Activated T-helper 1 cell treated with anti-CD3 and anti-CD28 coated beads, Interleukin-2, amount 50 U/mL, for 16 hours (primary cell): ENCODE results near the gene DUSP21.
"Not testable (repeated sequence)": the region's sequence is repeated elsewhere in the genome, so short reads cannot be mapped to it uniquely, and the experiment has no call there.

ENCODE experiments used
- DNase-seq, 2 donors: peaks; one replicate each; pipeline ENCODE4 v3.0.0-alpha.2; 2020; ENCODE audit warnings: low read depth in 1 of 2, low spot score in 1 of 2

The DUSP21 gene

GRCh38 chrX:44875185-44875489 is 31.3 kb downstream of the DUSP21 start:
- no peak for DNase-seq

DNA sequence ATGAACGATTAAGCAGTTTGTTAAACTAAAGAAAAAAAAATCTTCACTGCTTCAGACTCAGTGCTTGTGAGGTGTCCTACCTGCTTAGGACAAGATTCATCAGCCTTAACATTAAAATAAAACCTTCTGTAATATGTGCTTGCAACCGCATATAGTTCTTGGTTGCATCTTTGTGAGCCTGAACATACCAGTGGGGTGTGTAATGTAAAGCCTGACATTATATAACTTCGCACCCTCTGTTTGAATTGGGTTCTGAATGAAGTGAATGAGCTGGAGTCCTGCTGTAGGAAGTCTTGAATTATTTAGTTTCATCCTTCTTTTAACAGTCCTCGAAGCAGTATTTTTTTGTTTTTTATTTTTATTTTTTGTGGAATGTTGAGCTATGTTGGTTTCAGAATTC is 32.3 kb downstream of the DUSP21 start:
- no peak for DNase-seq

DNA sequence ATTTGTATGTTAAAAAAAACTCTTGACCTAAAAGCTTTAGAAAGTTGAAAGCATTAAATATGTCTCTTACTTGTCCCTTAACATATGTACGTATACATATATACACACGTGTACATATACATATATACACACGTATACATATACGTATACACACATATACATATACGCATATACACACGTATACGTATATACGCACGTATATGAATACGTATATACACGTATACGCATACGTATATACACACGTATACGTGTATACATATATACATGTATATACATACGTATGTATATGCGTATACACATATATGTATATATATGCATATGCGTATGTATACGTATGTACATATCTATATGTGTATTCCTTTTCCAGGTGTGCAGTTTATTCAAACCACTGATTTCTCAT is 32.9 kb downstream of the DUSP21 start:
- no peak for DNase-seq

- no peak for DNase-seq
Observed at GRCh38 chrX:44878780-44879179, 35.0 kb downstream of the DUSP21 start.

DNA sequence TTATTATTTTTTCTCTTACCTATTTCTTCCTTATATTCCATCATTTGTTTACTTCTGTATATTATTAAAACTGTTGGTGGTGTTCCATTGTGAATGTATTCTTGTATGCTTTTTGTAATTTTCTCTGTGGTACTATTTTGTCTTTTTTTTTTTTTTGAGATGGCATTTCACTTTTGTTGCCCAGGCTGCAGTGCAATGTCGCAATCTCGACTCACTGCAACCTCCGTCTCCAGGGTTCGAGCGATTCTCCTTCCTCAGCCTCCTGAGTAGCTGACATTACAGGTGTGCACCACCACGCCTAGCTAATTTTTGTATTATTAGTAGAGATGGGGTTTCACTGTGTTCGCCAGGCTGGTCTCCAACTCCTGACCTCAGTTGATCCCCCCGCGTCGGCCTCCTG is 37.7 kb downstream of the DUSP21 start:
- no peak for DNase-seq

DNA sequence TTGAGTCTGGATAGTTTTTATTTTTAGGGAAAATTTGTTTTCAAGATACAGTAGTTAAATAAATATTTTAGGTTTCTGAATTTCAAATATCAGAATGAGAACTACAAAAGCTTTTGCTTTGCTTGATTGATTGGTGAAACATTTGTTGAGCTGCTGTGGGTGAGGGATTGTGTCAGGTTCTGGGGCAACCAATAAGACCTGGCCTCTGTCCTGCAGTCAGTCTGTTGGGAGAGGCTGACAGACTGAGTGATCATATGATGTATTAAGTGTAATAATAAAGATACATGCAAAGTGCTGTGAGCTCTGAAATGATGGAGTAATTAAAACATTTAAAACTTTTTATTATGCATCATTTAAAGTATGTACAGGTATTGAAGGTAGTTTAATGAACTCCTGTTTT is 38.8 kb downstream of the DUSP21 start:
- no peak for DNase-seq

DNA sequence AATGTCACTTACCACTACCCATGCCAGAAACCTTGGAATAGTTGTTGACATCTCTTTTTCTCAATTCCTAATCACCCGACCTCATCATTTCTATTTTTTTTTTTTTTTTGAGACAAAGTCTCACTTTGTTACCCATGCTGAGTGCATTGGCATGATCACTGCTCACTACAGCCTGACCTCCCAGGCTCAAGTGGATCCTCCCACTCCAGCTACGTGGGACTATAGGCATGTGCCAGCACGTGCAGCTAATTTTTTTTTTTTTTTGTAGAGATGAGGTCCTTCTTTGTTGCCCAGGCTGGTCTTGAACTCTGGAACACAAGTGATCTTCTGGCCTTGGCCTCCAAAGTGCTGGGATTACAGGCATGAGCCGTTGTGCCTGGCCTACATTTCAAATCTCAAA is 41.1 kb downstream of the DUSP21 start:
- no peak for DNase-seq

DNA sequence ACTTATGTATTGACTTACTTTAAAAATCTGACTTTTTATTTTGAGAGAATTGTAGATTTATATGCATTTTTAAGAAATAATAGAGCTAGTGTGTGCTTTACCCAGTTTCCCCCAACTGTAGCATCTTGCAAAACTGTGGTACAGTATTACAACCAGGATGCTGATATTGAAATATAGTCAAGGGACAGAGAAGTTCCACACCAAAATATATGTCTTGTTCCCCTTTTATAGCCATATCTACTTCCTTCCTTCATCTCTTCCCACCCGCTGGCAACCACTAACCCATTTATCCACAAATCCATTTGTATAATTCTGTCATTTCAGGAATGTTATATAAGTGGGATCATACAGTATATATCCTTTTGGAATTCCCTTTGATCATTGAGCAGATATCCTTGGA is 46.0 kb downstream of the DUSP21 start:
- DNase-seq: no peak

- DNase-seq: no peak
Observed at GRCh38 chrX:44890247-44890646, 46.4 kb downstream of the DUSP21 start.

- DNase-seq: not testable (repeated sequence)
Observed at GRCh38 chrX:44890687-44891086, 46.9 kb downstream of the DUSP21 start.

GRCh38 chrX:44891642-44892041 is 47.8 kb downstream of the DUSP21 start:
- DNase-seq: no peak
